Naive thymus-derived CD4-positive, alpha-beta T cell (primary cell): ENCODE measurements around the gene RAB22A. TPM values are rescaled to one million over a fixed set of nuclear protein-coding genes. Genes with fewer than 3 reads are reported as not detected.

Source experiments
- ATAC-seq: fragments of 150-1000 bp; cut with Tn5 transposase; 2 replicates; pipeline ENCODE4 v1.10.0; 2021; ENCODE audit warnings: mild to moderate bottlenecking, moderate library complexity
- CTCF ChIA-PET: fragments of 350-600 bp; sonication (Branson Sonifier 250); formaldehyde crosslinking; loops from one replicate; lab custom pipeline; 2021; ENCODE audit warnings: antibody characterized with exemption; lab: Charles Lee
- POLR2A ChIA-PET: fragments of 350-600 bp; sonication (Branson Sonifier 250); formaldehyde crosslinking; loops from one replicate; lab custom pipeline; 2021; ENCODE audit warnings: antibody characterized with exemption, inconsistent platforms; lab: Charles Lee
- DNase-seq, 9 donors: peaks; one replicate each; pipeline versions ENCODE4 v3.0.0 to v3.0.0-alpha.2; 2020 to 2022; ENCODE audit warnings: mixed read lengths in 1 of 9
- H3K27ac ChIP-seq: one replicate; pipeline ENCODE4 v1.7.0; 2013; ENCODE audit warnings: mild to moderate bottlenecking, low read depth, low read length, moderate library complexity
- H3K27me3 ChIP-seq, 2 donors: one replicate each; pipeline ENCODE4 v1.7.0; 2013; ENCODE audit warnings: low read length in 2 of 2, mild to moderate bottlenecking in 2 of 2, moderate library complexity in 2 of 2; ENCODE audit not compliant: control insufficient read depth in 2 of 2, insufficient read depth in 2 of 2
- H3K36me3 ChIP-seq, 3 experiments: 1 replicate in 2 of 3; 2 replicates in 1 of 3; pipeline ENCODE4 v1.7.0; 2013; ENCODE audit warnings: low read length in 3 of 3, mild to moderate bottlenecking in 3 of 3, moderate library complexity in 1 of 3; ENCODE audit not compliant: insufficient read depth in 3 of 3, control insufficient read depth in 2 of 3
- H3K4me1 ChIP-seq, 2 donors: one replicate each; pipeline ENCODE4 v1.7.0; 2013; ENCODE audit warnings: low read length in 2 of 2, mild to moderate bottlenecking in 2 of 2, moderate library complexity in 1 of 2; ENCODE audit not compliant: control insufficient read depth in 2 of 2, insufficient read depth in 2 of 2
- H3K4me3 ChIP-seq: 2 replicates; pipeline ENCODE4 v1.7.0; 2013; ENCODE audit warnings: mild to moderate bottlenecking, low read length
- H3K9me3 ChIP-seq, 3 experiments: 1 replicate in 2 of 3; 2 replicates in 1 of 3; pipeline ENCODE4 v1.7.0; 2013; ENCODE audit warnings: low read length in 3 of 3; ENCODE audit not compliant: control insufficient read depth in 2 of 3
- H3K27ac Mint-ChIP-seq, 9 donors: one replicate each; pipeline ENCODE4 v1.8.0; 2020 to 2022; ENCODE audit warnings: mixed read lengths in 9 of 9, mild to moderate bottlenecking in 8 of 9, moderate library complexity in 5 of 9, inconsistent platforms in 2 of 9
- H3K27me3 Mint-ChIP-seq, 5 donors: one replicate each; pipeline ENCODE4 v1.8.0; 2021 to 2022; ENCODE audit warnings: mixed read lengths in 5 of 5, mild to moderate bottlenecking in 1 of 5
- H3K36me3 Mint-ChIP-seq, 5 donors: one replicate each; pipeline ENCODE4 v1.8.0; 2020 to 2022; ENCODE audit warnings: mixed read lengths in 5 of 5, mild to moderate bottlenecking in 3 of 5, inconsistent platforms in 1 of 5
- H3K4me1 Mint-ChIP-seq, 7 donors: one replicate each; pipeline ENCODE4 v1.8.0; 2020 to 2022; ENCODE audit warnings: mixed read lengths in 7 of 7, mild to moderate bottlenecking in 3 of 7, inconsistent platforms in 1 of 7
- H3K4me3 Mint-ChIP-seq, 10 donors: one replicate each; pipeline ENCODE4 v1.8.0; 2020 to 2022; ENCODE audit warnings: mild to moderate bottlenecking in 10 of 10, mixed read lengths in 10 of 10, moderate library complexity in 6 of 10, inconsistent platforms in 2 of 10
- H3K9me3 Mint-ChIP-seq, 11 donors: one replicate each; pipeline ENCODE4 v1.8.0; 2020 to 2022; ENCODE audit warnings: mixed read lengths in 11 of 11, mild to moderate bottlenecking in 4 of 11, inconsistent platforms in 1 of 11, moderate library complexity in 1 of 11
- intact Hi-C, 2 donors: fragments of 100-400 bp; cut with micrococcal nuclease; formaldehyde crosslinking; loops; one replicate each; pipeline ENCODE4 v1.15.1; 2023
- polyA plus RNA-seq, 2 donors: library from polyadenylated mRNA; unstranded; fragments of 300-500 nt; fragmentation: Illumina TruSeq; gene quantifications; one replicate each; pipeline ENCODE4 v1.2.3, GENCODE V29; 2021
- total RNA-seq, 6 experiments: library from RNA in 5 of 6; stranded (reverse) in 5 of 6; gene quantifications; 1 replicate in 5 of 6; 2 replicates in 1 of 6; pipeline ENCODE4 v1.2.3 and lab custom pipeline; 2021 to 2026

RAB22A gene
- total and polyA plus RNA-seq, 7 experiments from 2014 or later: 10.4 to 24.7 (median 17.8) TPM

DNA sequence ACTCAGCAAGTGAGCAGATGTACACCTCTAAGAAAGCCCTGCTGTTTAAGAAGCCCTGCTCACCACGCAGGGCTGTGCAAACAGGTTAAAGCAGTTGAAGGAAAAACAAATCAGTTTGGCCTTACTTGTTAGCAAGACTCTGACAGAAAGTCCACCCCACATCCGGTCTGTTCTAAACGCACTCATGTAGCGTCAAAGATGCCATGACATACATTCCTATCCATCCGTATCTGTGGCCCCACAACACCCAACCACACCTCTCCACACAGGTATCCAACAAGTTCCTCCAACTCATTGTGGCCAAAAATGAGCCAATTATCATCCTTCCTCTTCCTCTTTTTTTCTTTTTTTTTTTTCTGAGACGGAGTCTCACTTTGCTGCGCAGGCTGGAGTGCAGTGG lies 22.8 kb upstream of the RAB22A start:
- peaks cover 14 to 59% (median 23%) of the 10 kb centered on the region in 7 donors for H3K4me1 Mint-ChIP-seq
- DNase-seq (peak in 2 of 9 donors; percentile 2 to 8), ATAC-seq (peak; percentile 70)
- Histone ChIP-seq H3K36me3 (peaks cover 0 to 11% (median 0%) of the 10 kb centered on the region in 3 experiments), H3K27ac (no peak overlapping the region), H3K9me3 (no peaks in the 10 kb centered on the region), H3K4me3 (no peak overlapping the region), H3K4me1 (no peaks in the 10 kb centered on the region), H3K27me3 (no peaks in the 10 kb centered on the region)
- no peaks in the 10 kb centered on the region for H3K27me3 Mint-ChIP-seq
- H3K9me3 Mint-ChIP-seq: peaks cover 0 to 2% (median 0%) of the 10 kb centered on the region in 11 donors
- intact Hi-C loops: no loop called here
- H3K36me3 Mint-ChIP-seq: peaks cover 3 to 27% (median 16%) of the 10 kb centered on the region in 5 donors
- ChIA-PET POLR2A (interaction anchor here (0.7 kb wide), 1 partner anchor 114 kb away, joined by 4 read pairs; no protein-coding TSS in a partner anchor), CTCF (no interaction called here)
- peak overlapping the region in 7 of 9 donors; percentile 38 to 69 (median 44) for H3K27ac Mint-ChIP-seq
- no peak overlapping the region for H3K4me3 Mint-ChIP-seq

DNA sequence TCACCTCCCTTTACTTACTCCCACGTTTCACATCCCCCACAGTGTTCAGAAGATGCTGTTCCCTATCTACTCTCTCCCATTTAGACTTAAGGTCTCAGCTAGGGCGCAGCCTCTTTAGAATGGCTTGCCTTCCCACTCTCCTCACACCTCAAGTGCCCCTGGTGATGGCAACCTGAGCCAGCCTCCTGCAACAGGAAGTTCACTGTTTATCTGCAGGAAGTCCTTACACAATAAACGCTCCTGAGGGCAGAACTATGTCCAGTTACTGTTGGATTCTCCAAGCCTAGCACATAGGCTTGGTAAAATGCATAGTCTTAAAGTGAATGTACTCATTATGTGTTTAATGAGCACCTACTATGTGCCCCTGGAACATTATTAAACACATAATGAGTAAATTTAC lies 21.9 kb upstream of the RAB22A start:
- ATAC-seq (no peak), DNase-seq (no peak)
- POLR2A ChIA-PET: no interaction called here
- H3K4me3 ChIP-seq: no peak overlapping the region
- Mint-ChIP-seq H3K27me3 (no peaks in the 10 kb centered on the region), H3K36me3 (peaks cover 3 to 27% (median 16%) of the 10 kb centered on the region in 5 donors), H3K4me3 (no peak overlapping the region), H3K9me3 (peaks cover 0 to 2% (median 0%) of the 10 kb centered on the region in 11 donors), H3K4me1 (peaks cover 14 to 50% (median 18%) of the 10 kb centered on the region in 7 donors), H3K27ac (peak overlapping the region in 6 of 9 donors; percentile 5 to 73 (median 44))
- CTCF ChIA-PET: no interaction called here
- no peak overlapping the region for H3K27ac ChIP-seq
- H3K27me3 ChIP-seq: no peaks in the 10 kb centered on the region
- no peaks in the 10 kb centered on the region for H3K4me1 ChIP-seq
- intact Hi-C loops: no loop called here
- no peaks in the 10 kb centered on the region for H3K9me3 ChIP-seq
- peaks cover 0 to 11% (median 0%) of the 10 kb centered on the region in 3 experiments for H3K36me3 ChIP-seq

DNA sequence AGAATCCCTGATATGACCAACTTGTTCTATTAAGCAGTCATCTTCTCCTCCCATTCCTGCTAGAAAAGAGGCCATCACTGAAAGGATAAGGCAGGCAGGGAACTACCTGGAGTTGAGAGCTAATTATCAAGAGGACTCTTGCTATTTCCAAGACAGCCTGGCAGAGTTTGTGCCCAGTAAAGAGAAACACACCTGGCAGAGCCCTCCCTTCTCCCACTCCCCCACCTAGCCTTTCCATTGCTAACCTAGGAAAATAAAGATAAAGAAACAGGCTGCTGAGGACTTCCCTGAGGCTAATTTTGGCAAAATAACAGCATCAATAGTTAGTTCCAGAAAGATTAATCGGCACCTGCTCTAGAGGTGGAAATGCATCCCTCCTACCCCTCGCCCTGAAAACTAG lies 20.4 kb upstream of the RAB22A start:
- Mint-ChIP-seq H3K9me3 (peaks cover 0 to 2% (median 0%) of the 10 kb centered on the region in 11 donors), H3K27ac (no peak overlapping the region), H3K27me3 (no peaks in the 10 kb centered on the region), H3K36me3 (peaks cover 3 to 27% (median 16%) of the 10 kb centered on the region in 5 donors), H3K4me1 (peaks cover 9 to 48% (median 22%) of the 10 kb centered on the region in 7 donors), H3K4me3 (no peak overlapping the region)
- ChIA-PET CTCF (interaction anchor here (0.6 kb wide), 1 partner anchor 55 kb away, joined by 3 read pairs; no protein-coding TSS in a partner anchor), POLR2A (no interaction called here)
- DNase-seq (no peak), ATAC-seq (no peak)
- Histone ChIP-seq H3K36me3 (peaks cover 0 to 11% (median 0%) of the 10 kb centered on the region in 3 experiments), H3K27me3 (no peaks in the 10 kb centered on the region), H3K4me3 (no peak overlapping the region), H3K9me3 (no peaks in the 10 kb centered on the region), H3K27ac (no peak overlapping the region), H3K4me1 (no peaks in the 10 kb centered on the region)
- intact Hi-C loops: no loop called here

DNA sequence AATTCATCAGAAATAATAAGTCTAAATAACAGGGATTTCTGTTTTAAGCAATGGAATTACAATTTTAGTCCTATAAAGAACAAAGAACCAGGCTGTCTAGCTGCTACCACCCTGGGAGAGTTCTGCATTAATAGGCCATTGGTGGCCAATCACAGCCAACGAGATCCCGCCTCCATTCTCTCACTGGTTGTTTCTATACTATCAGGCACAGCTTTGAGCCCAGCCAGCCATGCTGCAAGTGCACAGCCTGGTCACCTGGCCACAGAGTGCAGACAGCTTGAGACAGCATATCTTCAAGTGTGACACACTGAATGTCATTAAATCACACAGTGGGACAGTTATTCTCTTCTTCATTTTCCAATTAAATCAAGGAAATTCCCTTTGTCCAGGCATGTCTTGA lies 16.1 kb upstream of the RAB22A start:
- intact Hi-C loops: no loop called here
- peaks cover 0 to 8% (median 7%) of the 10 kb centered on the region in 5 donors for H3K36me3 Mint-ChIP-seq
- Histone ChIP-seq H3K27me3 (no peaks in the 10 kb centered on the region), H3K4me3 (no peak overlapping the region), H3K4me1 (no peaks in the 10 kb centered on the region), H3K9me3 (no peaks in the 10 kb centered on the region), H3K27ac (no peak overlapping the region), H3K36me3 (no peaks in the 10 kb centered on the region)
- ChIA-PET CTCF (interaction anchor here (0.7 kb wide), 1 partner anchor 808 kb away, joined by 3 read pairs; no protein-coding TSS in a partner anchor), POLR2A (no interaction called here)
- no peak overlapping the region for H3K27ac Mint-ChIP-seq
- H3K27me3 Mint-ChIP-seq: no peaks in the 10 kb centered on the region
- no peak for DNase-seq
- H3K4me3 Mint-ChIP-seq: no peak overlapping the region
- H3K9me3 Mint-ChIP-seq: peaks cover 0 to 2% (median 0%) of the 10 kb centered on the region in 11 donors
- ATAC-seq: no peak
- peaks cover 8 to 57% (median 24%) of the 10 kb centered on the region in 7 donors for H3K4me1 Mint-ChIP-seq

DNA sequence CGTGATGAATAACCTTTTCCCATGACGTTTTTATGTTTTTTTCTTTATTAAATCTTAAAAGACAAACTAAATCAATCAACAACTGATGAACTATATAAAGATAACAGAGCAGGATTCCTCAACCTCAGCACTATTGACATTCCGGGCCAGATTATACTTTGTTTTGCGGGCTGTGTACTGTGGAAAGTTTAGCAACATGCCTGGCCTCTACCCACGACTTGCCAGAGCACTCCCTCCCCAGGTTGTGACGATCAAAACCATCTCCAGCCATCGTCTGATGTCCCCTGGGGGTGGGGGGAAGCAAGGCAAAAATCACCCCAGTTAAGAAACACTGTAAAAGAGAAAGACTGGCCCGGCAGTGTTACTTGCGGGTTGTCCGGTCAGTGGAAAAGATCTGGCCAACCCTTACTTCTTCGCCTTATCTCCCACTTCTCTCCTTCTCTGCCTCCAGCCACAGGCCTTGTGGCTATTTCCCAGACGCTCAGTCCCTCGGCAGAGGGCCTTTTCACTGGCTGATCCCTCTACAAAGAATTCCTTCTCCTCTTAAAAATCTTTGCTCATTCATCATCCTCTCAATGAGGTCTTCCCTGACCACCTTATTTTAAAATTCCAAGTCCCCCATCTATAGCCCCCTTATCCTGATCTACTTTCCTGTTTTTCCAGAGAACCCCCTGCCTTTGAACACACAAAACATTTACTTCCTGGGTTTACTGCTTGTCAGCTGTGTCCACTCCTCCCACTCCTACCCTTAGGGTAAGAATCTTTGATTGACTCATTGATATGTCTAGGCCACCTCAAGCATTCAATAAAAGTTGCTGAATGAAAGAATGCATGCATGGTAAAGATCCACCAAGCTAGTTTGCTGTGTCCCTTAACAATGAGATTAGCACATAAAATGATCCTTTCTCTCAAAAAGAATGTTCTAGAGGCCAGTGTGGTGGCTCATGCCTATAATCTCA lies 14.7 kb upstream of the RAB22A start:
- ChIA-PET CTCF (no interaction called here), POLR2A (no interaction called here)
- intact Hi-C loops: no loop called here
- Mint-ChIP-seq H3K27ac (peak overlapping the region in 4 of 9 donors; percentile 5 to 85 (median 56)), H3K4me1 (peaks cover 8 to 60% (median 24%) of the 10 kb centered on the region in 7 donors), H3K4me3 (no peak overlapping the region), H3K27me3 (no peaks in the 10 kb centered on the region), H3K36me3 (peaks cover 0 to 9% (median 7%) of the 10 kb centered on the region in 5 donors), H3K9me3 (peaks cover 0 to 2% (median 0%) of the 10 kb centered on the region in 11 donors)
- Histone ChIP-seq H3K9me3 (no peaks in the 10 kb centered on the region), H3K27me3 (no peaks in the 10 kb centered on the region), H3K36me3 (no peaks in the 10 kb centered on the region), H3K4me1 (no peaks in the 10 kb centered on the region), H3K4me3 (no peak overlapping the region), H3K27ac (no peak overlapping the region)
- no peak for ATAC-seq
- no peak for DNase-seq

DNA sequence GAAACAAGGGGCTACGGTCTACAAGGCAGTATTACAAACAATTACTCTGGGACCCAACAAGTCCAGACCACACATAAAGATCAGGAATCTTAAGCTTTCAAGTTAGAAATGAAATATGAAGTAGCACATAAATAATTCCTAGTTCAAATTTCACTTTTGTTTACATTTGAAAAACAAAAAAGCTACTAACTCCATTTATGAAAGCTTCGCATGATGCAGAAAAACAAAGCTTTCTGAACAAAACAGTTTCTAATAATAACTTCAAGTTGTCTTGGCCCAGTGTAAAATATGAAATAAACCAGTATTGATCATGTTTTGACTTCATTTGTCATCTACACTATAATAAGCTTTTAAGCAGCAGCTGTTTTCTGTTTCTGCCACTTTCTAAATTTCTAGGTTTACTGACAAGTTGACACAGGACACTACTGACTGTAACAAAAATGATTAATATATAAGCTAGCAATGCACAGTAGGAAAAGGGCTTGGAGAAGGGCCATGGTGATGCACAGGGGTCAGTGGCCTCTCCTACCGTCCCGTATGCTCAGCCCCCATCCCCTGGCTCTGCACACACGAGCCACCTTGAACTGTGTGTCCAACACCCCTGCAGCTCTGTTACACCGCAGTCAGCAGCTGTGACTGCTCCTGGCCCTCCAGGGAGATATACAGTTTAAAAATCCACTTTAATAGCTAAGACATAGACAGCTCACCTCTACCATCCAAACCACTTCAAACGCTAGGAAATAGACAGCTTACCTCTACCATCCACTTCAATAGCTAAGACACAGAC lies 13.3 kb upstream of the RAB22A start:
- H3K4me3 Mint-ChIP-seq: no peak overlapping the region
- H3K36me3 Mint-ChIP-seq: peaks cover 0 to 15% (median 10%) of the 10 kb centered on the region in 5 donors
- ChIA-PET POLR2A (no interaction called here), CTCF (no interaction called here)
- Histone ChIP-seq H3K9me3 (no peaks in the 10 kb centered on the region), H3K4me1 (no peaks in the 10 kb centered on the region), H3K36me3 (no peaks in the 10 kb centered on the region), H3K27ac (no peak overlapping the region), H3K4me3 (no peak overlapping the region), H3K27me3 (no peaks in the 10 kb centered on the region)
- peaks cover 0 to 2% (median 0%) of the 10 kb centered on the region in 11 donors for H3K9me3 Mint-ChIP-seq
- H3K27ac Mint-ChIP-seq: peak overlapping the region in 1 of 9 donors; percentile 65
- ATAC-seq (no peak), DNase-seq (no peak)
- no peaks in the 10 kb centered on the region for H3K27me3 Mint-ChIP-seq
- peaks cover 8 to 64% (median 24%) of the 10 kb centered on the region in 7 donors for H3K4me1 Mint-ChIP-seq
- intact Hi-C loops: no loop called here
